ENCODE data around the gene CHST13.

The CHST13 gene

GRCh38 chr3:126518779-126519177 lies 5.2 kb upstream of the CHST13 start (continued):
- no peak for TF ChIP-seq ZNF148 (tag by site-specific recombination; IDR thresholded peaks at IDR 0.05; ENCODE audit: borderline replicate concordance)
- no peak for TF ChIP-seq ZNF560 (tag by site-specific recombination; IDR thresholded peaks at IDR 0.05; ENCODE audit: borderline replicate concordance)
- no peak for TF ChIP-seq ZNF112 (tag by site-specific recombination; IDR thresholded peaks at IDR 0.05)
- no peak for TF ChIP-seq RBAK (tag by site-specific recombination; IDR thresholded peaks at IDR 0.05)
- no peak for TF ChIP-seq ZFP3 (tag by site-specific recombination; IDR thresholded peaks at IDR 0.05; ENCODE audit: low read depth)
- no peak for TF ChIP-seq CTCF (tag by site-specific recombination; IDR thresholded peaks at IDR 0.05)
- TF ChIP-seq ZBTB49 (tag by site-specific recombination; IDR thresholded peaks at IDR 0.05; ENCODE audit: low read depth) = no peak
- no peak for TF ChIP-seq ZNF561 (tag by site-specific recombination; IDR thresholded peaks at IDR 0.05; ENCODE audit: borderline replicate concordance)
- no peak for TF ChIP-seq SCRT2 (tag by site-specific recombination; IDR thresholded peaks at IDR 0.05)
- TF ChIP-seq KLF7 (tag by site-specific recombination; IDR thresholded peaks at IDR 0.05; ENCODE audit: borderline replicate concordance) = no peak
- no peak for TF ChIP-seq OVOL3 (tag by site-specific recombination; IDR thresholded peaks at IDR 0.05)

GRCh38 chr3:126519506-126520455 lies 4.2 kb upstream of the CHST13 start:
- POLR2A ChIA-PET = no interaction called here
- Histone ChIP-seq H3K9me3 (ENCODE audit: control insufficient read depth, insufficient read depth, low read depth, low read length) (no peaks in the 10 kb centered on the region), H3K27ac (ENCODE audit: extremely low read depth, low read depth, low read length) (no peak overlapping the region), H3K4me1 (ENCODE audit: control insufficient read depth, insufficient read depth, low read length) (no peaks in the 10 kb centered on the region), H3K4me3 (ENCODE audit: low read depth, low read length) (no peak overlapping the region), H3K36me3 (ENCODE audit: control insufficient read depth in 2 of 2, insufficient read depth in 1 of 2, low read length in 2 of 2) (no peaks in the 10 kb centered on the region)
- TF ChIP-seq CTCF (tag by site-specific recombination; IDR thresholded peaks at IDR 0.05) = peak; percentile 27; the same call in 1 of the 2 replicates
- no peak for TF ChIP-seq ZNF24 (tag by site-specific recombination; IDR thresholded peaks at IDR 0.05)
- CTCF ChIA-PET = interaction anchor here (0.6 to 1.3 kb wide), 2 partner anchors 29 to 332 kb away, joined by 3 to 5 read pairs; no protein-coding TSS in a partner anchor
